SIG-M5 treated with dmso at 0.1 percent for 504 hours (cell line): Measurements from ENCODE around the gene UGT1A6.
"Not testable (repeated sequence)": the region's sequence is repeated elsewhere in the genome, so short reads cannot be mapped to it uniquely, and the experiment has no call there.

Source experiments
- DNase-seq: peaks from one replicate; lab custom pipeline; 2025; ENCODE audit not compliant: unreplicated experiment; lab: John Stamatoyannopoulos, UW

The UGT1A6 gene

GRCh38 chr2:233692648-233693047 lies at the start of gene UGT1A6:
TSS of gene UGT1A6 (plus strand) at chr2:233692890. CDS start at chr2:233693005, 115 bp downstream.
- DNase-seq, result no peak

GRCh38 chr2:233643128-233643527 lies 49.6 kb upstream of the UGT1A6 start:
- peak; percentile 16 for DNase-seq

DNA sequence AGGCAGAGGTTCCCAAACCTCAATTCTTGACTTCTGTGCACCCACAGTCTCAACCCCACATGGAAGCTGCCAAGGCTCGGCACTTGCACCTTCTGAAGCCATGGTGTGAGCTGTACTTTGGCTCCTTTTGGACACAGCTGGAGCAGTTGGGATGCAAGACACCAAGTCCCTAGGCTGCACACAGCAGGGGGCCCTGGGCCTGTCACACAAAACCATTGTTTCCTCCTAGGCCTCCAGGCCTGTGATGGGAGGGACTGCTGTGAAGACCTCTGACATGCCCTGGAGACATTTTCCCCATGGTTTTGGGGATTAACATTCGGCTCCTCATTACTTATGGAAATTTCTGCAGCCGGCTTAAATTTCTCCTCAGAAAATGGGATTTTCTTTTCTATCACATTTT lies 46.7 kb upstream of the UGT1A6 start:
- not testable (repeated sequence) for DNase-seq

DNA sequence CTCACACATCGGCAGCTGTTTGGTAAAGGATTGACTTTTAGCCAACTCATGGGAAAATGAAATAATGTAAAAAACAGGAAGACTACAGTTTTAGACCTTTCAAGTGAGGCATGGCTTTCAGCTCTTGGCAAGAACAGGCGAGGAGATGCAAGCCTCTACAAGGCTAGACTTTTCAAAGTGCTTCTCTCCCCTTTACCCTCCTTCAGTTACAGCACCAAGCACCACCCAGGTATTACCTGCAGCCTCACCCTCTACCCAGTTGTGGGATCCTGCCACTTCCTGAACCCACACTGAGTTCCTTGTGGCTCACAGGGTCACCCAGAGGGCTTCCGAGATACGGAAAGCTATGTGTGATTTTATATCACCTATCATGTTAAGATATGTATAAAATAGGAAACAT lies 41.7 kb upstream of the UGT1A6 start:
- no peak for DNase-seq

- DNase-seq, result no peak
Measured at GRCh38 chr2:233651430-233651829, 41.3 kb upstream of the UGT1A6 start.

DNA sequence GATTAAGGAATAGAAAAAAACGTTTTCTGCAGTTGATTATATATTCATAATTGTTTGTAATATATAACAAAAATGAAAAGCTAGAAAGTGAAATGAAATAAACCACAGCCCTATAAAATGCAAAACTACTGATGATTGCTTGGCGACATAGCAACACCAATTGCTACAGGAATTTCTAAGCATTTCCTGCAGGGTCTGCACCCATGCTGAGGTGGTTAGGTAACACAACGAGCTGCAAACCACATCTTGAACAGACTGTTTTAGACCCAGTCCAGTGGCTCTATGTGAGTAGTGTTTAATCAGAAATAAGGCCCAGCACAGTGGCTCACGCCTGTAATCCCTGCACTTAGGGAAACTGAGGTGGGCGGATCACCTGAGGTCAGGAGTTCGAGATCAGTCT lies 38.2 kb upstream of the UGT1A6 start:
- DNase-seq, result no peak

DNA sequence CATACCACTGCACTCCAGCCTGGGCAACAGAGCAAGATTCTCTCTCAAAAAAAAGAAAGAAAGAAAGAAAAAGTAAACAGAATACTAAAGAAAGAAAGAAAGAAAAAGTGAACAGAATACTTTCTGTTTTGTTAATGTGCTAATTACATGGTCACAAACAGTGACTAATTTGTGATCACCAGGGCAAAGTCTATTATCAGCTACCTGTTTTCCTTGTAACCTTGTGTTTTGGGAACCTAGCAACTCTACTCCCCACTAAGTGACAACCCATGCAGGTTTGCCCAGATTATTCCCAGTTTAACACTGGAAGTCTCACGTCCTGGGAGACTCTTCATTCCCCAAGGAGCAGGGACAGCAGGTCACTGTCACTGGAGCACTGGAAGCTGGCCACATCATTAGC lies 37.6 kb upstream of the UGT1A6 start:
- DNase-seq, result no peak

DNA sequence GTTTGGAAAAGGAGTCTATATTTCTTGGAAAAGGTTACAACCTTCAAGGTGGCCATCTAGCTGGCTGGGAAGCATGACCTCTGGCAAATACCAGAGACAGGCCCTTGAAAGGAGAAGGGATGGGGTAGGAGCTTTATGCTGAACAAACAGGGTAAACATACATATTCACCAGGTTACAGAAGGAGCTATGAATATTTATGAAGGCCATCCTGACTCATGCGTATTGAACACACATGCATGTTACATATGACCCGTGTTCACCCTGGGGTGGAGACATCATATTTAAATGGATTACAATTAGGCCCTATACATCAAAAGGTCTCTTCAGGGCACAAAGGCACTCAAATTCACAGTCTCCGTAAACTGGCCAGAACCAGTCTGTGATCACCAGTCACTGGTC lies 36.7 kb upstream of the UGT1A6 start:
- not testable (repeated sequence) for DNase-seq

DNA sequence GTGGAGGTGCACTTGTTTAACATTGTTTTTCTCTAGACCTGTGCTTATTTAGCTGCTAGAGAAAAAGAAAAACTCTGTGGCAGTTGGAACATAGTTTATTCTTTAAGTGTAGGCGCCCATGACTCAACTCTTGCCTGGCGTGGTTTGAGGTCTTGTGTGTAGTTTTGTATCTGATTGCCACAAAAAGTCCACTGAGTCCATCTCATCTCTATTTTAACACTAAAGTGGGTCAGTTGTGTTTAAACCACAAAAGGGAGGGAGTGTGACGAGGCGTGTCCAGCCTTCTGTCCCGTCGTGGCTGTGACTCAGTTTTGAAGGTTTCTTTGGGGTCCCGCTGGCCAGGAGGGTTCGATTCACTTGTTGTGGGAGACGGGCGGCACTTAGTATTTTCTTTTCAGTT lies 36.2 kb upstream of the UGT1A6 start:
- DNase-seq, result no peak

DNA sequence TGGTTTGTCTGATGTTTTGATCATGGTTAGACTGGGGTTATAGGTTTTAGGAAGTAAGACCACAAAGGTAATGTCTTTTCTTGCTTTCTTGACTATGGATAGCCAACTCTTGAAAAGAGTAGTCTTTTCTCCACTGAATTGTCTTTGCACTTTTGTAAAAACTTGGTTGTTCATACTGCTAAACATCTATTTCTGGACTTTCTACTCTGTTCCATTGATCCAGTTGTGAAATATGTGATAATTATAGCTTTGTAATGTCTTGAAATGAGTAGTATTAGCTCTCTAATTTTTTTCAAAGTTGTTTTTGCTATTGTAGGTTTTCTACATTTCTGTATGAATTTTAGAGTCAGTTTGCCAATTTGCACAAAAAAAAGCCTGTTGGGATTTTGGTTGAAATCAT lies 34.1 kb upstream of the UGT1A6 start:
- no peak for DNase-seq

GRCh38 chr2:233663911-233664310 lies 28.8 kb upstream of the UGT1A6 start:
- no peak for DNase-seq

DNA sequence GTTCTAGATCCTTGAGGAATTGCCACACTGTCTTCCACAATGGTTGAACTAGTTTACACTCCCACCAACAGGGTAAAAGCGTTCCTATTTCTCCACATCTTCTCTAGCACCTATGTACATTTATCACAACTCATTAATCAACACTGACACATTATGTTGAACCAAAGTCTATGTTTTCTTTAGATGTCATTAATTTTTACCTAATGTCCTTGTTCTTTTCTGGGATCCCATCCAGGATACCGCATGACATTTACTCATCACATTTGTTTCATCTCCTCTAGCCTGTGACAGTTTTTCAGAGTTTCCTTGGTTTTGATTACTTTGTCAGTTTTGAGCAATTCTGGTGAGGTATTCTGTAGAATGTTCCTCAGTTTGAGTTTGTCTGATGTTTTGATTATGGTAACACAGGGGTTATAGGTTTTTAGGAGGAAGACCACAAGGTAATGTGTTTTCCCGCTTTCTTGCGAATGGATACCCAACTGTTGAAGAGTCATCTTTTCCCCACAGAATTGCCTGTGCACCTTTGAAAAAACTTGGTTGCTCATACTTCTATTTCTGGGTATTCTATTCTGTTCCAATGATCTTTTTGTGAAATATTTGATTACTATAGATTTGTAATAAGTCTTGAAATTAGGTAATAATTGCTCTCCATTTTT lies 24.0 kb upstream of the UGT1A6 start:
- DNase-seq, result no peak

DNA sequence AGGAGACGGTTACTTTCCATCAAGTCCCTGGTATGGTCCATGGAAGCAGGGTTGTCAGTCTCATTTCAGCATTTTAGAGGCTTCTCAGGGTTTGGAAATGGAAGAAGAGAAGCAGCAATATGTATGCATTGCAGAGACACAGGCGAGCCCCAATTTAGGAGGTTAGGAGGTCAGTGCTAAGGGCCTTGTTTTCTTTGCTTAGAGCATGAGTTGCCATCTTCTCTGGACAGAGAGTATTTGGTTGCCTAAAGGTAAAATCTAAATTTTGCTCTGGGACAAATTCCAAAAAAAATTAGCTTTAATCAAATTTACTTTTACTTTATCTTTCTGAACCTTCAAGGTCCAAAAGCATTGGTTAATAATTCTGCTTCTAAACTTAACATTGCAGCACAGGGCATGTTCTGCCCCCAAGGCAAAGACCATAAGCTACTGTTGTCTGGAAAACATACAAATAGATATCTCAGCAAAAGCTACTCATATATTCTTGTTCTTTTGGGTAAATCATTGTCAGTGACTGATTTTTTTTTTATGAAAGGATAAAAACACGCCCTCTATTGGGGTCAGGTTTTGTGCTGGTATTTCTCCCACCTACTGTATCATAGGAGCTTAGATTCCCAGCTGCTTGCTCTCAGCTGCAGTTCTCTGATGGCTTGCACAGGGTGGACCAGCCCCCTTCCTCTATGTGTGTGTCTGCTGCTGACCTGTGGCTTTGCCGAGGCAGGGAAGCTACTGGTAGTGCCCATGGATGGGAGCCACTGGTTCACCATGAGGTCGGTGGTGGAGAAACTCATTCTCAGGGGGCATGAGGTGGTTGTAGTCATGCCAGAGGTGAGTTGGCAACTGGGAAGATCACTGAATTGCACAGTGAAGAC lies 21.2 kb upstream of the UGT1A6 start, which contains the start of gene UGT1A9:
UGT1A9 (plus strand) TSS at position 609 of the 872 bp plus-strand sequence; CDS start at position 646, 37 bp downstream.
- DNase-seq, result no peak

GRCh38 chr2:233672886-233673285 lies 19.8 kb upstream of the UGT1A6 start:
- DNase-seq, result no peak

GRCh38 chr2:233673896-233674295 lies 18.8 kb upstream of the UGT1A6 start:
- DNase-seq, result no peak

DNA sequence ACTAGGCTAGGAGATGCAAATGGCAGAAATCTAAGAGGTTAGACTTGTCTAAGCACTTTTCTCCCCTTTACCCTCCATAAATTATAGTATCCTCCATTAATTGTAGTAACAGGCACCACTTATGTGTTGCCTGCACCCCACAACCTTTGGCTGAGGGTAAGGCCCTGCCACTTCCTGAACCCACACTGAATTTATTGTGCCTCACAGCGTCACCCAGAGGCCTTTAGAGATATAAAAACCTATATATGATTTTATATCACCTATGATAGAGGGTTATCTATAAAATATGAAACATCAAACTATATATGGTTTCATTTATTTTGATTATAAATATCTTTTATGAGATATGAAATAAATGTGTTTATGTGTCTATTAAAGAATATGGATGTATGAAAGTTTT lies 18.4 kb upstream of the UGT1A6 start:
- no peak for DNase-seq

DNA sequence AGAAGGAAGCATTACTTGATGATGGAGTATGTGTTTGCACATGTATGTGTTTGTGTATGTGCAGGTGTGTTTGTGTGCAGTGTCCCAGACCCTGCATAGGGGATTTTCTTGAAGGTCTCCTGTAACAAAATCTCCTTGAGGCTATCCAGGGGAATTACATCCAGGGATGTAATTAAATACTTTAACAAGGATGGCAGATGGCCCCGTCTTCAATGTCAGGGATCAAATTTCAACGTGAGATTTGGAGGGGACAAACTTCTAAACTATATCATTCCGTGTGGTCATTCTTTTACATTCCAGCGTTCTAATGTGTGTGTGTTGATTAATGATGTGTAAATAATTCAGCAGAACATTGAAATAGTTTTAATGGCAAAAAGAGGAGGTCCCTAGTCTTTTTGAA lies 17.7 kb upstream of the UGT1A6 start:
- no peak for DNase-seq

GRCh38 chr2:233676046-233676445 lies 16.6 kb upstream of the UGT1A6 start:
- no peak for DNase-seq

- no peak for DNase-seq
Measured at GRCh38 chr2:233679196-233679595, 13.5 kb upstream of the UGT1A6 start.

GRCh38 chr2:233680361-233681045 lies 12.2 kb upstream of the UGT1A6 start:
- no peak for DNase-seq

GRCh38 chr2:233681521-233682099 lies 11.1 kb upstream of the UGT1A6 start, which contains the start of gene UGT1A7:
TSS of gene UGT1A7 (plus strand) at chr2:233681901. CDS start at chr2:233681938, 37 bp downstream.
- no peak for DNase-seq
